Liver (tissue), 9 donors: ENCODE results near the gene PDE4B. TPM values are rescaled to one million over a fixed set of nuclear protein-coding genes. Genes with fewer than 3 reads are reported as not detected.

Experiments
- DNase-seq: peaks from one replicate; pipeline ENCODE4 v3.0.0-alpha.2; 2017; ENCODE audit warnings: low spot score
- H3K27ac ChIP-seq, 2 donors: one replicate each; pipeline ENCODE4 v1.7.0; 2013; ENCODE audit warnings: inconsistent platforms in 2 of 2, low read length in 2 of 2, control low read depth in 1 of 2, low read depth in 1 of 2, mild to moderate bottlenecking in 1 of 2
- H3K27me3 ChIP-seq, 4 donors: one replicate each; pipeline versions ENCODE4 v1.6.1 to v1.7.0; 2013; ENCODE audit warnings: low read length in 3 of 4, inconsistent platforms in 1 of 4, mild to moderate bottlenecking in 1 of 4, moderate library complexity in 1 of 4; ENCODE audit not compliant: control insufficient read depth in 4 of 4, insufficient read depth in 4 of 4
- H3K36me3 ChIP-seq, 4 donors: one replicate each; pipeline versions ENCODE4 v1.6.1 to v1.7.0; 2013; ENCODE audit warnings: low read length in 3 of 4, mild to moderate bottlenecking in 3 of 4, low read depth in 1 of 4, moderate library complexity in 1 of 4; ENCODE audit not compliant: control insufficient read depth in 4 of 4, insufficient read depth in 3 of 4
- H3K4me1 ChIP-seq, 4 donors: one replicate each; pipeline versions ENCODE4 v1.6.1 to v1.7.0; 2013; ENCODE audit warnings: low read length in 3 of 4, mild to moderate bottlenecking in 3 of 4, moderate library complexity in 1 of 4; ENCODE audit not compliant: control insufficient read depth in 4 of 4, insufficient read depth in 4 of 4
- H3K4me3 ChIP-seq, 3 donors: one replicate each; pipeline versions ENCODE4 v1.6.1 to v1.7.0; 2013; ENCODE audit warnings: low read length in 3 of 3, control low read depth in 1 of 3, low read depth in 1 of 3, mild to moderate bottlenecking in 1 of 3
- H3K9ac ChIP-seq, 2 donors: one replicate each; pipeline ENCODE4 v1.7.0; 2013; ENCODE audit warnings: low read length in 2 of 2, mild to moderate bottlenecking in 2 of 2, moderate library complexity in 2 of 2, control low read depth in 1 of 2, low read depth in 1 of 2
- H3K9me3 ChIP-seq, 4 donors: one replicate each; pipeline versions ENCODE4 v1.6.1 to v1.7.0; 2013; ENCODE audit warnings: low read length in 3 of 4; ENCODE audit not compliant: control insufficient read depth in 4 of 4
- CTCF ChIP-seq: fragments of 150-350 bp; IDR thresholded peaks from 2 replicates; pipeline ENCODE4 v1.5.1; 2017; ENCODE audit warnings: improper control_type of control experiment, low read depth, low read length; ENCODE audit not compliant: missing input control
- EGR1 ChIP-seq, 2 donors: IDR thresholded peaks; 2 replicates each; pipeline ENCODE4 v1.6.1; 2016 to 2018; ENCODE audit warnings: antibody characterized with exemption in 2 of 2, low read depth in 2 of 2
- FOXA1 ChIP-seq: IDR thresholded peaks from 2 replicates; pipeline ENCODE4 v1.6.1; 2016; ENCODE audit warnings: antibody characterized with exemption
- FOXA2 ChIP-seq: IDR thresholded peaks from 2 replicates; pipeline ENCODE4 v1.6.1; 2016; ENCODE audit warnings: antibody characterized with exemption
- GABPA ChIP-seq, 2 donors: IDR thresholded peaks in 1 of 2; conservative IDR thresholded peaks in 1 of 2; 2 replicates each; pipeline ENCODE4 v1.6.1; 2016; ENCODE audit warnings: antibody characterized with exemption in 2 of 2, mild to moderate bottlenecking in 1 of 2, moderate library complexity in 1 of 2
- HNF4A ChIP-seq, 2 donors: conservative IDR thresholded peaks; 2 replicates each; pipeline ENCODE4 v1.6.1; 2016; ENCODE audit warnings: antibody characterized with exemption in 2 of 2, mild to moderate bottlenecking in 2 of 2
- HNF4G ChIP-seq: IDR thresholded peaks from 2 replicates; pipeline ENCODE4 v1.6.1; 2016; ENCODE audit warnings: antibody characterized with exemption
- JUND ChIP-seq, 2 donors: IDR thresholded peaks; 2 replicates each; pipeline ENCODE4 v1.6.1; 2016; ENCODE audit warnings: antibody characterized with exemption in 2 of 2
- MAX ChIP-seq: IDR thresholded peaks from 2 replicates; pipeline ENCODE4 v1.6.1; 2016; ENCODE audit warnings: antibody characterized with exemption
- NR2F2 ChIP-seq: IDR thresholded peaks from 2 replicates; pipeline ENCODE4 v1.6.1; 2016; ENCODE audit warnings: antibody characterized with exemption
- RAD21 ChIP-seq, 2 donors: IDR thresholded peaks; 2 replicates each; pipeline ENCODE4 v1.6.1; 2016; ENCODE audit warnings: antibody characterized with exemption in 2 of 2, mild to moderate bottlenecking in 2 of 2
- RXRA ChIP-seq, 2 donors: IDR thresholded peaks; 2 replicates each; pipeline ENCODE4 v1.6.1; 2017 to 2018; ENCODE audit warnings: antibody characterized with exemption in 2 of 2, mild to moderate bottlenecking in 1 of 2
- SP1 ChIP-seq: IDR thresholded peaks from 2 replicates; pipeline ENCODE4 v1.6.1; 2018; ENCODE audit warnings: antibody characterized with exemption, mild to moderate bottlenecking
- TAF1 ChIP-seq: conservative IDR thresholded peaks from 2 replicates; pipeline ENCODE4 v1.6.1; 2016; ENCODE audit warnings: antibody characterized with exemption, mild to moderate bottlenecking
- YY1 ChIP-seq: IDR thresholded peaks from 2 replicates; pipeline ENCODE4 v1.6.1; 2016; ENCODE audit warnings: antibody characterized with exemption, mild to moderate bottlenecking
- ZBTB33 ChIP-seq: IDR thresholded peaks from 2 replicates; pipeline ENCODE4 v1.6.1; 2016; ENCODE audit warnings: antibody characterized with exemption
- WGBS: extraction: QIAGEN DNeasy Blood & Tissue Kit; methylation state at CpG from one replicate; pipeline ENCODE4 v1.1.7; 2013; 5-methylcytosine and 5-hydroxymethylcytosine counted together
- polyA plus RNA-seq, 2 donors: library from polyadenylated mRNA; stranded (reverse) in 1 of 2; unstranded in 1 of 2; fragments of 200-250 nt in 1 of 2; fragments of >200 nt in 1 of 2; fragmentation: Nextera tagmentation in 1 of 2; extraction: Ambion mirVana in 1 of 2; gene quantifications; one replicate each; pipeline versions ENCODE4 v1.2.1 to v1.2.3, GENCODE V29; 2013 to 2015
- total RNA-seq, 2 donors: library from RNA; depleted of rRNA; stranded (reverse); fragments of >200 nt; gene quantifications; one replicate each; pipeline ENCODE4 v1.2.3, GENCODE V29; 2014
- TF ChIP-seq, protein P1 (sequence below): IDR thresholded peaks from 2 replicates; pipeline ENCODE4 v1.6.1; 2016; ENCODE audit warnings: antibody characterized with exemption
- TF ChIP-seq, protein P2 (sequence below): IDR thresholded peaks from 2 replicates; pipeline ENCODE4 v1.6.1; 2016; ENCODE audit warnings: antibody characterized with exemption, mild to moderate bottlenecking
- donor health status: healthy.
- donor health status: healthy.
- donor health status: healthy.
- donor health status: healthy.
- donor health status: healthy.

PDE4B gene
- total and polyA plus RNA-seq, 4 donors = 1.9 to 3.9 (median 2.7) TPM

GRCh38 chr1:66137235-66137634 lies 344.5 kb downstream of the PDE4B start (continued):
- TF ChIP-seq, protein P1, sequence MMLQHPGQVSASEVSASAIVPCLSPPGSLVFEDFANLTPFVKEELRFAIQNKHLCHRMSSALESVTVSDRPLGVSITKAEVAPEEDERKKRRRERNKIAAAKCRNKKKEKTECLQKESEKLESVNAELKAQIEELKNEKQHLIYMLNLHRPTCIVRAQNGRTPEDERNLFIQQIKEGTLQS = no peak

- Histone ChIP-seq H3K36me3 (no peaks in the 10 kb centered on the region), H3K27me3 (no peaks in the 10 kb centered on the region), H3K9me3 (peaks cover 0 to 3% (median 0%) of the 10 kb centered on the region in 4 donors), H3K4me1 (no peaks in the 10 kb centered on the region), H3K4me3 (no peak overlapping the region), H3K9ac (no peak overlapping the region), H3K27ac (no peak overlapping the region)
- no peak for DNase-seq
- TF ChIP-seq MAX (no peak), HNF4A (conservative IDR thresholded peaks at IDR 0.05) (no peak), TAF1 (no peak), FOXA1 (no peak), CTCF (no peak), RXRA (IDR thresholded peaks at IDR 0.05) (no peak)
Observed at GRCh38 chr1:66138613-66139012, 345.9 kb downstream of the PDE4B start.

DNA sequence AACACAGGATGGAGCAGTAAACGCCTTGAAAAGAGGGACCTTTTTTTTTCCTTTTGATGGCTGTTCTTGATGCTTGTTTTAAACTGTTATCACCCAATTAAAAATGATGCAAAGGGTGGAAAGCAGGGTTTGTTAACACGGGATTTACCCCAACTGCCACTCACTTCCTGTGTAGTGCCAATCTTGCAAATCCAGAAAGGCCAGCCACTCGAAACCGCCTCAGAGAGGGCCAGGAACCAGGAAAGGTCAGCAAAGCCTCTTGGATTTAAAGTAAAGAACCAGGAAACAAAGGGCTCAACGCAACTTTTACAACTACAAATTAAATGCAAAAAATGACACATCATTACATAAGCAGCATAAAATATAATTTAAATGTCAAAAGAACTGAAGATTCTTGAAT lies 347.4 kb downstream of the PDE4B start:
- TF ChIP-seq JUND (IDR thresholded peaks at IDR 0.05) (no peak), RAD21 (IDR thresholded peaks at IDR 0.05) (no peak), YY1 (no peak), FOXA1 (no peak), EGR1 (IDR thresholded peaks at IDR 0.05; ENCODE audit: low read depth in 2 of 2) (no peak), ZBTB33 (no peak), TAF1 (no peak), SP1 (no peak), FOXA2 (no peak), NR2F2 (no peak), MAX (no peak), RXRA (IDR thresholded peaks at IDR 0.05) (no peak), GABPA (IDR thresholded peaks at IDR 0.05 in 1 of 2, conservative IDR thresholded peaks at IDR 0.05 in 1 of 2) (no peak), HNF4G (no peak), HNF4A (conservative IDR thresholded peaks at IDR 0.05) (no peak)
- TF ChIP-seq, protein P2, sequence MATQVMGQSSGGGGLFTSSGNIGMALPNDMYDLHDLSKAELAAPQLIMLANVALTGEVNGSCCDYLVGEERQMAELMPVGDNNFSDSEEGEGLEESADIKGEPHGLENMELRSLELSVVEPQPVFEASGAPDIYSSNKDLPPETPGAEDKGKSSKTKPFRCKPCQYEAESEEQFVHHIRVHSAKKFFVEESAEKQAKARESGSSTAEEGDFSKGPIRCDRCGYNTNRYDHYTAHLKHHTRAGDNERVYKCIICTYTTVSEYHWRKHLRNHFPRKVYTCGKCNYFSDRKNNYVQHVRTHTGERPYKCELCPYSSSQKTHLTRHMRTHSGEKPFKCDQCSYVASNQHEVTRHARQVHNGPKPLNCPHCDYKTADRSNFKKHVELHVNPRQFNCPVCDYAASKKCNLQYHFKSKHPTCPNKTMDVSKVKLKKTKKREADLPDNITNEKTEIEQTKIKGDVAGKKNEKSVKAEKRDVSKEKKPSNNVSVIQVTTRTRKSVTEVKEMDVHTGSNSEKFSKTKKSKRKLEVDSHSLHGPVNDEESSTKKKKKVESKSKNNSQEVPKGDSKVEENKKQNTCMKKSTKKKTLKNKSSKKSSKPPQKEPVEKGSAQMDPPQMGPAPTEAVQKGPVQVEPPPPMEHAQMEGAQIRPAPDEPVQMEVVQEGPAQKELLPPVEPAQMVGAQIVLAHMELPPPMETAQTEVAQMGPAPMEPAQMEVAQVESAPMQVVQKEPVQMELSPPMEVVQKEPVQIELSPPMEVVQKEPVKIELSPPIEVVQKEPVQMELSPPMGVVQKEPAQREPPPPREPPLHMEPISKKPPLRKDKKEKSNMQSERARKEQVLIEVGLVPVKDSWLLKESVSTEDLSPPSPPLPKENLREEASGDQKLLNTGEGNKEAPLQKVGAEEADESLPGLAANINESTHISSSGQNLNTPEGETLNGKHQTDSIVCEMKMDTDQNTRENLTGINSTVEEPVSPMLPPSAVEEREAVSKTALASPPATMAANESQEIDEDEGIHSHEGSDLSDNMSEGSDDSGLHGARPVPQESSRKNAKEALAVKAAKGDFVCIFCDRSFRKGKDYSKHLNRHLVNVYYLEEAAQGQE = no peak
- TF ChIP-seq, protein P1 = no peak
- no peaks in the 10 kb centered on the region for H3K27me3 ChIP-seq
- H3K4me3 ChIP-seq = no peak overlapping the region
- no peaks in the 10 kb centered on the region for H3K36me3 ChIP-seq
- peaks cover 0 to 3% (median 0%) of the 10 kb centered on the region in 4 donors for H3K9me3 ChIP-seq
- no peak overlapping the region for H3K9ac ChIP-seq
- 69% methylated on average over 5 of the region's 5 CpGs for WGBS
- no peak overlapping the region for H3K27ac ChIP-seq
- no peaks in the 10 kb centered on the region for H3K4me1 ChIP-seq
- no peak for DNase-seq
